H1 (cell line): ENCODE measurements around the gene TP53I3. TPM values are rescaled to one million over a fixed set of nuclear protein-coding genes. Genes with fewer than 3 reads are reported as not detected.

ENCODE experiments used
- CTCF ChIA-PET: fragments of 300-600 bp; sonication (Branson Sonifier 250); formaldehyde crosslinking; loops from one replicate; lab custom pipeline; 2021; ENCODE audit not compliant: partially characterized antibody; lab: Charles Lee
- POLR2A ChIA-PET: fragments of 300-600 bp; sonication (Branson Sonifier 250); formaldehyde crosslinking; loops from one replicate; lab custom pipeline; 2021; ENCODE audit warnings: inconsistent platforms; ENCODE audit not compliant: partially characterized antibody; lab: Charles Lee
- DNase-seq, 2 experiments: peaks; one replicate each; pipeline versions ENCODE4 v3.0.0 to v3.0.0-alpha.2; 2010 to 2022; ENCODE audit warnings: low spot score in 2 of 2, low read depth in 1 of 2, mixed read lengths in 1 of 2
- FAIRE-seq: peaks from 2 replicates; lab custom pipeline; 2011; peaks lifted over from hg19 to GRCh38; lab: Jason Lieb, UNC
- H2AFZ ChIP-seq: 2 replicates; pipeline ENCODE4 v1.8.1; 2012; ENCODE audit warnings: low read length, inconsistent platforms
- H2AK5ac ChIP-seq: 2 replicates; pipeline ENCODE4 v1.6.1; 2013; ENCODE audit warnings: low read depth, low read length
- H2BK120ac ChIP-seq: replicated peaks from 2 replicates; pipeline ENCODE3; 2013; ENCODE audit warnings: low read depth, low read length, inconsistent platforms
- H2BK12ac ChIP-seq: 2 replicates; pipeline ENCODE4 v1.6.1; 2013; ENCODE audit warnings: low read depth, low read length
- H2BK15ac ChIP-seq: 2 replicates; pipeline ENCODE4 v1.6.1; 2013; ENCODE audit warnings: low read length
- H2BK20ac ChIP-seq: 2 replicates; pipeline ENCODE4 v1.6.1; 2013; ENCODE audit warnings: low read length
- H2BK5ac ChIP-seq: 2 replicates; pipeline ENCODE4 v1.6.1; 2013; ENCODE audit warnings: low read depth, low read length
- H3K14ac ChIP-seq: 2 replicates; pipeline ENCODE4 v1.6.1; 2013; ENCODE audit warnings: inconsistent platforms; ENCODE audit not compliant: insufficient read length
- H3K18ac ChIP-seq: 2 replicates; pipeline ENCODE4 v1.6.1; 2013; ENCODE audit warnings: low read length; ENCODE audit errors: extremely low read depth
- H3K23ac ChIP-seq: 2 replicates; pipeline ENCODE4 v1.6.1; 2013; ENCODE audit warnings: inconsistent platforms; ENCODE audit not compliant: insufficient read length
- H3K23me2 ChIP-seq: 2 replicates; pipeline ENCODE4 v1.6.1; 2013; ENCODE audit warnings: low read depth, low read length
- H3K27ac ChIP-seq: 2 replicates; pipeline ENCODE4 v1.6.1; 2011; ENCODE audit warnings: low read depth, low read length, inconsistent platforms
- H3K27me3 ChIP-seq, 4 experiments: replicated peaks in 1 of 4; 1 replicate in 1 of 4; 2 replicates in 3 of 4; pipeline versions ENCODE4 v1.6.1 to v1.8.1; 2011 to 2013; ENCODE audit warnings: low read length in 3 of 4, mild to moderate bottlenecking in 3 of 4, inconsistent platforms in 2 of 4, mixed read lengths in 2 of 4, moderate library complexity in 1 of 4; ENCODE audit not compliant: control insufficient read depth in 3 of 4, insufficient read depth in 3 of 4; ENCODE audit errors: extremely low read depth in 1 of 4
- H3K36me3 ChIP-seq, 4 experiments: 2 replicates each; pipeline versions ENCODE4 v1.6.1 to v1.8.1; 2011 to 2013; ENCODE audit warnings: mild to moderate bottlenecking in 4 of 4, low read length in 3 of 4, moderate library complexity in 2 of 4, control low read depth in 1 of 4, inconsistent platforms in 1 of 4; ENCODE audit not compliant: insufficient read depth in 4 of 4, control insufficient read depth in 2 of 4
- H3K4ac ChIP-seq: replicated peaks from 2 replicates; pipeline ENCODE3; 2013; ENCODE audit warnings: low read length, low read depth, mixed read lengths, inconsistent platforms; ENCODE audit not compliant: insufficient read length
- H3K4me1 ChIP-seq, 4 experiments: replicated peaks in 1 of 4; 1 replicate in 1 of 4; 2 replicates in 3 of 4; pipeline versions ENCODE4 v1.6.1 to v1.8.1; 2011 to 2013; ENCODE audit warnings: low read length in 3 of 4, inconsistent platforms in 2 of 4, mixed read lengths in 1 of 4; ENCODE audit not compliant: insufficient read depth in 4 of 4, control insufficient read depth in 3 of 4
- H3K4me2 ChIP-seq, 2 experiments: 2 replicates each; pipeline versions ENCODE4 v1.6.1 to v1.8.1; 2011 to 2013; ENCODE audit warnings: low read depth in 2 of 2, low read length in 2 of 2, control low read depth in 1 of 2, inconsistent platforms in 1 of 2, mild to moderate bottlenecking in 1 of 2; ENCODE audit not compliant: insufficient read depth in 1 of 2
- H3K4me3 ChIP-seq, 4 experiments: fragments of 200-600, 300-600 bp in 1 of 4; sonication (generic), shearing (Covaris generic), sonication (Bioruptor Twin) in 1 of 4; 2 replicates each; pipeline versions ENCODE4 v1.5.1 to v1.8.1; 2011 to 2016; ENCODE audit warnings: low read length in 4 of 4, low read depth in 3 of 4, control low read depth in 2 of 4, inconsistent platforms in 2 of 4, mild to moderate bottlenecking in 2 of 4, mixed read lengths in 1 of 4, moderate library complexity in 1 of 4; ENCODE audit not compliant: insufficient read depth in 2 of 4; ENCODE audit errors: extremely low read depth in 1 of 4
- H3K56ac ChIP-seq: replicated peaks from 2 replicates; pipeline ENCODE3; 2013; ENCODE audit warnings: low read depth, mild to moderate bottlenecking, mixed read lengths, low read length, inconsistent platforms; ENCODE audit not compliant: insufficient read length
- H3K79me1 ChIP-seq: 2 replicates; pipeline ENCODE4 v1.6.1; 2013; ENCODE audit warnings: low read depth, low read length, control low read depth
- H3K79me2 ChIP-seq, 2 experiments: 2 replicates each; pipeline versions ENCODE4 v1.6.1 to v1.8.1; 2012 to 2013; ENCODE audit warnings: low read length in 2 of 2, mild to moderate bottlenecking in 2 of 2, inconsistent platforms in 1 of 2; ENCODE audit not compliant: insufficient read depth in 2 of 2, control insufficient read depth in 1 of 2
- H3K9ac ChIP-seq, 4 experiments: replicated peaks in 1 of 4; 1 replicate in 1 of 4; 2 replicates in 3 of 4; pipeline versions ENCODE4 v1.6.1 to v1.8.1; 2011 to 2013; ENCODE audit warnings: low read depth in 3 of 4, low read length in 3 of 4, control low read depth in 2 of 4, mild to moderate bottlenecking in 2 of 4, moderate library complexity in 2 of 4, inconsistent platforms in 1 of 4; ENCODE audit errors: extremely low read depth in 1 of 4
- H3K9me3 ChIP-seq, 2 experiments: 2 replicates each; pipeline versions ENCODE4 v1.6.1 to v1.8.1; 2012 to 2013; ENCODE audit warnings: mild to moderate bottlenecking in 2 of 2, moderate library complexity in 2 of 2, control low read depth in 1 of 2, inconsistent platforms in 1 of 2, low read depth in 1 of 2, low read length in 1 of 2, mixed read lengths in 1 of 2; ENCODE audit not compliant: insufficient read depth in 2 of 2
- H4K20me1 ChIP-seq, 2 experiments: replicated peaks in 1 of 2; 2 replicates each; pipeline versions ENCODE3 to v1.8.1; 2011 to 2013; ENCODE audit warnings: inconsistent platforms in 2 of 2, low read length in 2 of 2, mild to moderate bottlenecking in 1 of 2; ENCODE audit not compliant: insufficient read depth in 2 of 2, control insufficient read depth in 1 of 2
- H4K5ac ChIP-seq: 2 replicates; pipeline ENCODE4 v1.6.1; 2013; ENCODE audit warnings: low read length, low read depth, mixed read lengths, inconsistent platforms; ENCODE audit not compliant: insufficient read length
- H4K8ac ChIP-seq: 2 replicates; pipeline ENCODE4 v1.8.0; 2013; ENCODE audit warnings: mild to moderate bottlenecking, moderate library complexity, low read length, inconsistent platforms; ENCODE audit not compliant: insufficient read depth; ENCODE audit errors: extremely low read depth
- H4K91ac ChIP-seq: replicated peaks from 2 replicates; pipeline ENCODE3; 2013; ENCODE audit warnings: low read length, mixed read lengths, inconsistent platforms; ENCODE audit not compliant: insufficient read length
- BCL11A ChIP-seq, 2 experiments: IDR thresholded peaks; one replicate each; pipeline ENCODE4 v1.6.1; 2011; ENCODE audit warnings: low read depth in 2 of 2, low read length in 2 of 2, mild to moderate bottlenecking in 2 of 2
- CBX5 ChIP-seq: fragments of 300-800, 300-1000 bp; sonication (generic); IDR thresholded peaks from 2 replicates; pipeline ENCODE4 v1.7.1; 2016; ENCODE audit warnings: antibody characterized with exemption, low read length, low read depth
- CREB1 ChIP-seq: IDR thresholded peaks from 2 replicates; pipeline ENCODE4 v1.6.1; 2012; ENCODE audit warnings: inconsistent platforms
- EGR1 ChIP-seq: IDR thresholded peaks from 2 replicates; pipeline ENCODE4 v1.6.1; 2011; ENCODE audit warnings: low read depth, low read length, borderline replicate concordance
- EP300 ChIP-seq, 2 experiments: IDR thresholded peaks; 1 replicate in 1 of 2; 2 replicates in 1 of 2; pipeline ENCODE4 v1.6.1; 2011 to 2012; ENCODE audit warnings: low read depth in 2 of 2, low read length in 2 of 2, mild to moderate bottlenecking in 2 of 2, borderline replicate concordance in 1 of 2, inconsistent platforms in 1 of 2, moderate library complexity in 1 of 2
- HDAC6 ChIP-seq: IDR thresholded peaks from one replicate; pipeline ENCODE4 v1.7.1; 2012; ENCODE audit warnings: low read depth, mild to moderate bottlenecking, inconsistent platforms, low read length, moderate library complexity
- JUND ChIP-seq: IDR thresholded peaks from 2 replicates; pipeline ENCODE4 v1.6.1; 2011; ENCODE audit warnings: mild to moderate bottlenecking, improper control_type of control experiment, low read length
- POLR2A ChIP-seq, 2 experiments: IDR thresholded peaks; 1 replicate in 1 of 2; 2 replicates in 1 of 2; pipeline ENCODE4 v1.6.1; 2011; ENCODE audit warnings: low read depth in 2 of 2, low read length in 2 of 2, mild to moderate bottlenecking in 2 of 2; ENCODE audit errors: control extremely low read depth in 1 of 2
- SAP30 ChIP-seq: fragments of 300-600 bp; sonication (generic); IDR thresholded peaks from 2 replicates; pipeline ENCODE4 v1.7.1; 2012; ENCODE audit warnings: low read length, moderate library complexity, mild to moderate bottlenecking, inconsistent platforms; ENCODE audit not compliant: insufficient read depth, insufficient replicate concordance
- SIN3A ChIP-seq, 2 experiments: IDR thresholded peaks in 1 of 2; conservative IDR thresholded peaks in 1 of 2; 2 replicates each; pipeline ENCODE4 v1.6.1; 2011 to 2012; ENCODE audit warnings: low read length in 2 of 2, improper control_type of control experiment in 1 of 2, low read depth in 1 of 2, mild to moderate bottlenecking in 1 of 2
- SP1 ChIP-seq: IDR thresholded peaks from 2 replicates; pipeline ENCODE4 v1.6.1; 2011; ENCODE audit warnings: low read depth, low read length
- SUZ12 ChIP-seq: fragments of 200-600 bp; sonication (generic); IDR thresholded peaks from 2 replicates; pipeline ENCODE4 v1.6.1; 2012; ENCODE audit warnings: mild to moderate bottlenecking, inconsistent platforms, low read length, moderate library complexity, mixed read lengths
- TAF7 ChIP-seq: optimal IDR thresholded peaks from 2 replicates; pipeline ENCODE3; 2011; ENCODE audit warnings: low read depth, mild to moderate bottlenecking, inconsistent platforms, low read length, moderate library complexity, borderline replicate concordance
- polyA plus RNA-seq, 7 experiments: library from polyadenylated mRNA; depleted of rRNA in 3 of 7; stranded (reverse) in 5 of 7; unstranded in 2 of 7; fragments of >200 nt in 5 of 7; fragments of 200-250 nt in 2 of 7; gene quantifications; 1 replicate in 5 of 7; 2 replicates in 1 of 7; 4 replicates in 1 of 7; pipeline versions ENCODE4 v1.2.1 to v1.2.3, GENCODE V29; 2011 to 2013; ENCODE audit warnings: missing spikeins in 2 of 7, mixed read lengths in 2 of 7
- total RNA-seq: library from RNA; stranded (reverse); fragmentation: NEBNext Ultra II Directional; extraction: Animal tissue kit (Norgen Biotek cat#: 25700); gene quantifications from 2 replicates; pipeline ENCODE4 v1.2.1, GENCODE V29; 2021

The TP53I3 gene
- total and polyA plus RNA-seq, 2 of the 8 experiments (the other 6 are each of a cell fraction or from before 2014, with no cell fraction given) = 29.4 to 34.5 TPM

- no peak for FAIRE-seq
These were observed 22.2 kb upstream of the TP53I3 start for GRCh38 chr2:24106786-24107185.

More at GRCh38 chr2:24106786-24107185, 22.2 kb upstream of the TP53I3 start:
- no peak overlapping the region for H2BK5ac ChIP-seq
- H3K56ac ChIP-seq = no peak overlapping the region
- no peak for TF ChIP-seq JUND
- TF ChIP-seq SUZ12 = no peak
- no peak for TF ChIP-seq SP1
- no peak for TF ChIP-seq TAF7
- no peak for TF ChIP-seq POLR2A (IDR thresholded peaks at IDR 0.05; ENCODE audit: control extremely low read depth in 1 of 2, low read depth in 2 of 2, low read length in 2 of 2)
- no peak for TF ChIP-seq SAP30
- no peak for TF ChIP-seq EP300 (IDR thresholded peaks at IDR 0.05; ENCODE audit: borderline replicate concordance in 1 of 2, low read depth in 2 of 2, low read length in 2 of 2)
- TF ChIP-seq HDAC6 = no peak
- no peak for TF ChIP-seq CREB1
- TF ChIP-seq SIN3A (conservative IDR thresholded peaks at IDR 0.05 in 1 of 2, IDR thresholded peaks at IDR 0.05 in 1 of 2; ENCODE audit: low read depth in 1 of 2, low read length in 2 of 2) = no peak
- no peak for TF ChIP-seq EGR1
- TF ChIP-seq BCL11A (IDR thresholded peaks at IDR 0.05; ENCODE audit: low read depth in 2 of 2, low read length in 2 of 2) = no peak
- no peak for TF ChIP-seq CBX5
- no peak overlapping the region for H3K23ac ChIP-seq
- H3K36me3 ChIP-seq = no peaks in the 10 kb centered on the region
- H3K4ac ChIP-seq = no peak overlapping the region
- no peaks in the 10 kb centered on the region for H4K20me1 ChIP-seq
- DNase-seq = no peak
- H4K5ac ChIP-seq = no peak overlapping the region
- no peaks in the 10 kb centered on the region for H3K79me1 ChIP-seq
- H3K23me2 ChIP-seq = no peaks in the 10 kb centered on the region
- H3K4me2 ChIP-seq = no peak overlapping the region
- H4K8ac ChIP-seq = no peak overlapping the region
- H2BK120ac ChIP-seq = no peak overlapping the region
- no peak overlapping the region for H2AK5ac ChIP-seq
- H2BK12ac ChIP-seq = no peak overlapping the region
- no peak overlapping the region for H3K14ac ChIP-seq
- H3K27ac ChIP-seq = no peak overlapping the region
- no peak overlapping the region for H3K4me3 ChIP-seq
- no peak overlapping the region for H2AFZ ChIP-seq
- no peaks in the 10 kb centered on the region for H3K27me3 ChIP-seq
- POLR2A ChIA-PET = interaction anchor here (1.3 kb wide), 1 partner anchor 15 kb away, joined by 3 read pairs; no protein-coding TSS in a partner anchor
- no peak overlapping the region for H2BK15ac ChIP-seq
- no peaks in the 10 kb centered on the region; a peak in 1 of 4 replicates for H3K9me3 ChIP-seq
- no peak overlapping the region for H4K91ac ChIP-seq
- CTCF ChIA-PET = interaction anchor here (0.7 to 0.9 kb wide), 3 partner anchors 54 to 248 kb away, joined by 3 to 4 read pairs (median 3); no protein-coding TSS in a partner anchor
- H3K4me1 ChIP-seq = no peaks in the 10 kb centered on the region
- H3K9ac ChIP-seq = no peak overlapping the region
- H3K18ac ChIP-seq = no peak overlapping the region
- no peak overlapping the region for H2BK20ac ChIP-seq
- H3K79me2 ChIP-seq = no peaks in the 10 kb centered on the region
